ENCODE measurements around the gene CDRT15L2. TPM values are rescaled to one million over a fixed set of nuclear protein-coding genes. Genes with fewer than 3 reads are reported as not detected.
"Not testable (repeated sequence)": the region's sequence is repeated elsewhere in the genome, so short reads cannot be mapped to it uniquely, and the experiment has no call there.

Gene CDRT15L2
- total RNA-seq, 1 donor from 2014 or later = not detected

DNA sequence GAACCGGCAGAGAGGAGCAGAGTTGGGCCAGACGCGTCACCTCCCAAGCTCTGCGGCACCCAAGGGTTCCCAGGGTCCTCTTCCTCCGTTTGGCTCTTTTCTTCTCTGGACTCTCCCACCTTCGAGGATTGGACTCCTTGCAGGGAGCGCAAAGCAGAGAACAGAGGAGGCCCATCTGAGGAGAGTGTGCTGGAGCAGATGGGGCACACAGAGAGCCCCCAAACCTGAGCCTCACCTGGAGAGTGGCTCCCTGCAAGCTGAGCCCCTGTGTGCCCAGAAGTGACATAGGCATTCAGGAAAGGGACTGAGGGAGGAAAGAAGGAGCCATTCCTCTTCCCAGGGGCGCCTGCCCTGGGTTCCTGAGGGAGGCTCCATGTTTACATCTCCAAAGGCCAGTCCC is 6.3 kb upstream of the CDRT15L2 start:
- DNase-seq (ENCODE audit: low read depth in 2 of 2) = not testable (repeated sequence)

DNA sequence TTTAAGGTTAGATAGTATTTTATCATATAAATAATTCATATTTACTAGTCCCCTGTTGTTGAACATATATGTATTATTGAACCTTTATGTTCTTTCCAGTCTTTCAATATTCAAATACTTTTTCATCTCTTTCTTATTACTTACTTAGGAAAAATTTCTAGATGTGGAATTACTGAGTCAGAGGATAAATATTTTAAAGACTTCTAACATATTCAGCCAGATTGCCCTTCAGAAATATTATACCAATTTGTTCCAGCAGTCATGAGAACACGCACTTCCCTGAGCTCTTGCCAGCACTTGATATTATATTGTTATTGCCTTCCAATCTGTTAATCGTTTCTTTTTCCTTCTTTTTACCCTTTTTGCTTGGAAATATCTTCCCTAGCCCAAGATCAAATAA is 4.5 kb upstream of the CDRT15L2 start:
- not testable (repeated sequence) for DNase-seq (ENCODE audit: low read depth in 2 of 2)

DNA sequence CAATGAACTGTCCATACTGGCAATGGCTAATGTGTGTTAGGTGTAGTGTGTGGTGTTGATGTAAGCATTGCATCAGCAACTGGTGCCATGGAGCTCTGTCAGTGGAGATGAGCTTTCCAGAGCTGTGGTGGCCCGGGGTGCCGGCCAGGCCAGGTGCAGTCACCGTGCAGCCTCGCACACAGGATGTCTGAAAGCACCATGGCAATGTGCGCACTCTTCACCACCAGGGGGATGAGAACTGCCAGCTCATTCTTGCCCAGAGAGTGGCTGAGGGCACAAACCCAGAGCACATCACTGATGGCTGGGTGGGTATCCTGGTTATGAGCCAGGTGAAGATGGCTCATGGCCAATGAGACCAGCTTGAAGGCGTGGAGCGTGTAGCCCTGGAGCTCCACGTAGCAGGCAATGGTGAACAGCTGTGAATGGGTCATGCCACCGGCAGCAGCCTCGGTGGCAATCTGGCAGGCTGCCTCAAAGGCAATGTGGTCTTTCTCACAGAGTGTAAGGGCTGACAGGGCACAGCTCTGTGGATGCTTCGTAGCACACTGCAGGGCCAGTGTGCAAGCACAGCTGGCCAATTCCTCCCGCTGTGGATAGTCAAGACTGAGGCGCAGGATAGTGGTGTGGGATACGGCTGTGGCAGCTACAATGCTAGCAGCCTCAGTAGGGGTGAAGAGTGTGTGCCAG is 4.5 kb downstream of the CDRT15L2 start:
- DNase-seq (ENCODE audit: low read depth in 2 of 2) = not testable (repeated sequence)

DNA sequence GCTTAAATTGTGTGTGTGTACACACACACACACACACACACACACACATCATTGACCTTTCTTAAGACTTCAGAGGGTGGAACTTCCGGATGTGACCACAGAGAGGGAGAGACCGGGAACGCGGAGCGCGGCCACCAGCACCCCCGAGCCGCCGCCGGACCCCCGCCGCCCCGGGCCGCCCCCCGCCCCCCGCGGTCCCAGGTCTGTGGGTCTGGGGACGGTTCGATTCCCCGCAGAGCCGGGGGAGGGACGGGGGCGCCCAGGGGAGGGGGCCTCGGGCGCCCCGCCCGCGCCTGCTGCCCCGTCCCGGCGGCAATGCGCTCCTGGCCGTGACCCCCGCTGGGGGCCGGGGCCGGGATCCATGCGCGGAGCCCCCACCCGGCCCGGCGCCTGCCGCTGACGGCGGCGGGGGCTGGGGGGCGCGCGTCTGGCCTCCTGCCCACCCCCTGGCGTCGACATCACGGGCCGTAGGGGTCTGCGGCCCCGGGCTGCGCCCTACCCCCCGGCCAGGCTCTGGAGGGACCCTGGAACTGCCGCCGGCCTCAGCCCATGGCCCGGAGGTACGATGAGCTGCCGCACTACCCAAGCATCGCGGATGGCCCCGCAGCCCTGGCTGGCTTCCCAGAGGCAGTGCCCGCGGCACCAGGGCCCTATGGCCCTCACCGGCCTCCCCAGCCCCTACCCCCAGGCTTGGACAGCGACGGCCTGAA is 9.4 kb downstream of the CDRT15L2 start:
- DNase-seq (ENCODE audit: low read depth in 2 of 2) = not testable (repeated sequence)

DNA sequence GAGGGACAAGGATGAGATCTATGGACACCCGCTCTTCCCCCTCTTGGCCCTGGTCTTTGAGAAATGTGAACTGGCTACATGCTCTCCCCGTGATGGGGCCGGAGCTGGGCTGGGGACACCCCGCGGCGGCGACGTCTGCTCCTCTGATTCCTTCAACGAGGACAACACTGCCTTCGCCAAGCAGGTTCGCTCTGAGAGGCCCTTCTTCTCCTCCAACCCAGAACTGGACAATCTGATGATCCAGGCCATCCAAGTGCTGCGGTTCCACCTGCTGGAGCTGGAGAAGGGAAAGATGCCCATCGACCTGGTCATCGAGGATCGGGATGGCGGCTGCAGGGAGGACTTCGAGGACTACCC is 9.9 kb downstream of the CDRT15L2 start:
- DNase-seq (ENCODE audit: low read depth in 2 of 2) = not testable (repeated sequence)

DNA sequence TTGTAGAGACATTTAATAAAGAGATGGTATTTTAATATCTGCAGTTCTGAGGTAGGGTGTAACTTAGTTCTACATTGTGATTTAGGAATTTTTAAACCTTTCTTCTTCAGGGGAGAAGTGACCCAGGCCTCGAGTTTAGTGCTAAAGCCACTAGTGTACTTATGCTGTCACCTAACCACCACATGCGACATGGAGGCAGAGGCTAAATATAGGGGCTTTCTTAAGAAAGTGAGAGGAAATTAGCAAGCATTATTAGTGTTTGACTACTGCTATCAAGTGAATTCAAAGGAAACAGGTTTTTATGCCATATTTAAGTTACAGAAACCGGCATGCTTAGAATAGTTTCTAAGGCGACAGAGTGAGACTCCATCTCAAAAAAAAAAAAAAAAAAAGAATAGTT is 11.5 kb downstream of the CDRT15L2 start:
- not testable (repeated sequence) for DNase-seq (ENCODE audit: low read depth in 2 of 2)

DNA sequence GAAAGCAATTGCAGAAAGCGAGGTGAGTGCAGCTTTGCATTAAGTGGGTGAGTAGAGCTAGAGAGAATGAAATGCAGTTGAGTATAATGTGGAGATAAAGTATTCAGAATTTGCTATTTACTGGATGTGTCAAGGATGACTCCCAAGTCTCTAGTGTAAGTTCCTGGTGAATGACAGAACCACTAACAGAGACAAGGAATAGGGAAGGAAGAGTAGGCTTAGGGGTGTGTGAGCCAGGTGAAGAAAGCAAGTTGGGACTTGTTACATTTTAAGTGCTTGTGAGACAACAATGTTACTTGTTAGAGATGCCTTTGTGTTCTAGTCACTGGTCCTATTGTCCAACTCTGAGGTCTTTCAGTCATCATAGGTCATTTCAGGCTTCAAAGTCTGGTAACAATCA is 26.0 kb downstream of the CDRT15L2 start:
- DNase-seq (ENCODE audit: low read depth in 2 of 2) = not testable (repeated sequence)

DNA sequence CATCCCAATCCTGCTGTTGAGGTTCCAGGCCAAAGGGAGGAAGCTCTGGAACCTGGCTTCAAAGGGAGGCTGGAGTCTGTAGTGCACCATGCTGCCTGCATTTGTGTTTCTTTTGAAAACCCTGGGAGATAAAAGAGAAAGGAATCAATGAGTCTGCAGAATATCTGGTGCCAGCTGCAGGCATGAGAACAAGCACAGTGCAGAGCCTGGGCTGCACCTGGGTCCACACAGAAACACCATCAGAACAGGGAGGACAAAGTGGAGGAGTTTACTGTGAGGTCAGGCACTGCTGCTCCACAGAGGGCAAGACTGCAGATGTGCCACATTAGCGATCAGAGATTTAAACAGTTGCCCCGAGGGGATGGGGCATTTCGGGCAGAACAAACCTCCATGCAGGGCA is 30.0 kb downstream of the CDRT15L2 start:
- DNase-seq (ENCODE audit: low read depth in 2 of 2) = not testable (repeated sequence)

DNA sequence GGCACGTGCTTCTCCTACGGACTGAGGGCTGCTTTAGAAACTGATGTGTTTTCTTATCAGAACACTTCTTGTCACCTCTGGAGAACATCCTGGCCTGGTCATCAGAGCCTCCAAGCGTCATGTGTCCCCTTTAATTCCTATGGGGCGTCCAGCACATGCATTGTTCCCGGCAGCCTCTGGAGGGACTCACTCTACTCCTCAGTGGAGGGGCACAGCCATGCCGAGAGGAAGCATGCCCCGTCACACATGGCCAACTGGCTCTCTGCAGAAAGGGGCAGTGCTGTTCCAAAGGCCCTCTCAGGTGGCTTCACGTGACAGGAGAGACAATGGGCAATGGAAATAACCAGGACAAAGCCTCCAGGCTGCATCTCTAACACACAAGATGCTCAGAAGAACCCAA is 31.8 kb downstream of the CDRT15L2 start:
- no peak for DNase-seq (ENCODE audit: low read depth in 2 of 2)

DNA sequence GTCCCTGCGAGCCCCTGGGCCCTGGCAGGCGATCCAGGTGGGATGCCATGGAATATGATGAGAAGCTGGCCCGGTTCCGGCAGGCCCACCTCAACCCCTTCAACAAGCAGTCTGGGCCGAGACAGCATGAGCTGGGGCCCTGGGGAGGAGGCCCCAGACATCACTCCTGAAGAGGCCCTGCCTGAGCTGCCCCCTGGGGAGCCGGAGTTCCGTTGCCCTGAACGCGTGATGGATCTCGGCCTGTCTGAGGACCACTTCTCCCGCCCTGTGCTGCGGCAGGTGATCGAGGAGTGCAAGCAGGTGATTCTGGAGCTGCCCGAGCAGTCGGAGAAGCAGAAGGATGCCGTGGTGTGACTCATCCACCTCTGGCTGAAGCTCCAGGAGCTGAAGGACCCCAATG is 33.1 kb downstream of the CDRT15L2 start:
- DNase-seq (ENCODE audit: low read depth in 2 of 2) = no peak

DNA sequence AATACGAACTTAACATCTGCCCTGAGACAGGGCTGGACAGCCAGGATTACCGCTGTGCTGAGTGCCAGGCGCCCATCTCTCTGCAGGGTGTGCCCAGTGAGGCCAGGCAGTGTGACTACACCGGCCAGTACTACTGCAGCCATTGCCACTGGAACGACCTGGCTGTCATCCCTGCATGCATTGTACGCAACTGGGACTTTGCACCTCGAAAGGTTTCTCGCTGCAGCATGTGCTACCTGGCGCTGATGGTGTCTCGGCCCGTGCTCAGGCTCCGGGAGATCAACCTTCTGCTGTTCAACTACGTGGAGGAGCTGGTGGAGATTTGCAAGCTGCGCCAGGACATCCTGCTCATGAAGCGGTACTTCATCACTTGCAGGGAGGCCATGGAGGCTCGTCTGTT is 33.7 kb downstream of the CDRT15L2 start:
- no peak for DNase-seq (ENCODE audit: low read depth in 2 of 2)

DNA sequence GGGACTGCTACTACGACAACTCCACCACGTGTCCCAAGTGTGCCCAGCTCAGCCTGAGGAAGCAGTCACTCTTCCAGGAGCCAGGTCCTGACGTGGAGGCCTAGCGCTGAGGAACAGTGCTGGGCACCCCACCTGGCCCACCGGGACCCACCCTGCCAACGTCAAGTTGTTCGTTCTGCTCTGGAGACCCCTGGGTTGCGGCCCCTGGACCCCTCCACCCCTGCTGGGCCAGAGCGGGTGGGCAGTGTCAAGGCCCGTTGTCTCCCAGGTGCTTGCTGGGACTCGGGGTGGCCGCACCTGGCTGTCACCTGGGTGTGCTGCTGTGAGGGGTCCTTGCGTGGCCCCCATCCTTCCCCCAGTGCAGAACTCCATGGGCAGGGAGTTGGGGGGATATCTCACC is 34.4 kb downstream of the CDRT15L2 start:
- DNase-seq (ENCODE audit: low read depth in 2 of 2) = no peak

DNA sequence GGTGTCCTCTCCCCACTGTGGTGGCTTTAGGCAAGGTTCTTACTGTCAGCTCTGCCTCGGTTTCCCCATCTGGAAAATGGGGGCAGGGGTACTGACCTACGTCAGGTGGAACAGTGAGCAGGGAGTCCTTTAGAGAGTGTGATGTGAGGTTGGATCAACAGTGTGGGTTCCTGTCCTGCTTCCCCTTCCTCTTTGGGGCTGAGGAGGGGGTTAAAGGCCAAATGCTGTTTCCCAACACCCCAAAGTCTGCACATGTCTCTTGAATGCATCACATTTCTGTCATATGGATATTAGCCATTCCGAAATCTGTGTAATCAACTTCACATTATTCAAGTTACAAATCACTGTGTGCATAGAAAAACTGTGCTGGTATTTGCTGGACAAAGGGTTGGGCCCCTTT is 35.9 kb downstream of the CDRT15L2 start:
- DNase-seq (ENCODE audit: low read depth in 2 of 2) = not testable (repeated sequence)

Other genes starting within 250 kb of the CDRT15L2 start
- gene LGALS9B, start 112.2 kb upstream of the CDRT15L2 start, total RNA-seq = not detected in 2 replicates

Measured in lung microvascular endothelial cell (primary cell).